Renal cortex interstitium (tissue), 15 donors: ENCODE measurements around the gene HERC6. TPM values are rescaled to one million over a fixed set of nuclear protein-coding genes. Genes with fewer than 3 reads are reported as not detected.
"Not testable (repeated sequence)": the region's sequence is repeated elsewhere in the genome, so short reads cannot be mapped to it uniquely, and the experiment has no call there.

Source experiments
- DNase-seq, 11 donors: peaks; one replicate each; pipeline ENCODE4 v3.0.0-alpha.2; 2013; ENCODE audit warnings: low read depth in 9 of 11, low spot score in 4 of 11; ENCODE audit errors: extremely low read depth in 1 of 11
- long read RNA-seq, 16 experiments: transcript quantifications; one replicate each; lab custom pipeline, GENCODE V29; 2026
- polyA plus RNA-seq, 3 donors: library from polyadenylated mRNA; unstranded; fragments of 120-200 nt; gene quantifications; one replicate each; pipeline ENCODE4 v1.2.1, GENCODE V29; 2013; ENCODE audit not compliant: insufficient read length in 3 of 3

The HERC6 gene
- polyA plus RNA-seq = 10 to 100 TPM in 1 of 3 donors, 1 to 10 TPM in 2; 7.4 to 12.8 (median 9.3) TPM
- long read RNA-seq, donor 1 = 0 reads
- long read RNA-seq, donor 2 = 0 reads
- long read RNA-seq, donor 3, partial matches to known transcripts = 0 of 1 reads
- long read RNA-seq, donor 3, other reads (novel, unspliced or antisense) = 0 of 1 reads
- long read RNA-seq, donor 4, partial matches to known transcripts = 0 of 1 reads
- long read RNA-seq, donor 4, other reads (novel, unspliced or antisense) = 0 of 1 reads
- long read RNA-seq, donor 5 = 0 reads
- long read RNA-seq, donor 6 = 0 reads
- long read RNA-seq, donor 7, partial matches to known transcripts = 0 of 1 reads
- long read RNA-seq, donor 7, other reads (novel, unspliced or antisense) = 0 of 1 reads
- long read RNA-seq, donor 8 = 0 reads
- long read RNA-seq, donor 9, partial matches to known transcripts = 0 of 1 reads
- long read RNA-seq, donor 9, other reads (novel, unspliced or antisense) = 0 of 1 reads
- long read RNA-seq, donor 10 = 0 reads
- long read RNA-seq, donor 11 = 0 reads
- long read RNA-seq, donor 12 = 0 reads
- long read RNA-seq, donor 13 = 0 reads
- long read RNA-seq, donor 14 = 0 reads
- long read RNA-seq, donor 15 = 0 reads
- long read RNA-seq, donor 16 = 0 reads

- DNase-seq = peak; percentile 65 to 83 (median 71)
These were observed at the start of gene HERC6 for GRCh38 chr4:88378691-88379559. TSS of gene HERC6 (plus strand) at chr4:88378852. CDS start at chr4:88378922, 70 bp downstream.

- DNase-seq = no peak
These were observed 44.8 kb upstream of the HERC6 start for GRCh38 chr4:88333741-88334405.

GRCh38 chr4:88335092-88335665 lies 43.5 kb upstream of the HERC6 start:
- DNase-seq = no peak

GRCh38 chr4:88341227-88342192 lies 37.1 kb upstream of the HERC6 start:
- peak; percentile 12 to 63 (median 35) for DNase-seq

- DNase-seq = not testable (repeated sequence)
These were observed 31.8 kb upstream of the HERC6 start for GRCh38 chr4:88346902-88347301.

GRCh38 chr4:88348761-88349160 lies 29.9 kb upstream of the HERC6 start:
- DNase-seq = not testable (repeated sequence)

GRCh38 chr4:88350786-88351185 lies 27.9 kb upstream of the HERC6 start:
- no peak for DNase-seq

- DNase-seq = no peak
These were observed 26.5 kb upstream of the HERC6 start for GRCh38 chr4:88352062-88352740.

- no peak for DNase-seq
These were observed 25.3 kb upstream of the HERC6 start for GRCh38 chr4:88353324-88353723.

- no peak for DNase-seq
These were observed 21.9 kb upstream of the HERC6 start for GRCh38 chr4:88356771-88357170.

GRCh38 chr4:88357262-88357661 lies 21.4 kb upstream of the HERC6 start:
- no peak for DNase-seq

- no peak for DNase-seq
These were observed 19.1 kb upstream of the HERC6 start for GRCh38 chr4:88359558-88359957.

GRCh38 chr4:88360256-88360655 lies 18.4 kb upstream of the HERC6 start:
- no peak for DNase-seq

- no peak for DNase-seq
These were observed 17.9 kb upstream of the HERC6 start for GRCh38 chr4:88360791-88361190.

- DNase-seq = not testable (repeated sequence)
These were observed 17.4 kb upstream of the HERC6 start for GRCh38 chr4:88361217-88361773.

- DNase-seq = no peak
These were observed 12.2 kb upstream of the HERC6 start for GRCh38 chr4:88366460-88366859.

GRCh38 chr4:88367826-88368225 lies 10.8 kb upstream of the HERC6 start:
- DNase-seq = no peak
